Fibroblast of mammary gland (primary cell): ENCODE measurements around the gene PFDN4.

Experiments used
- DNase-seq: peaks from one replicate; pipeline ENCODE4 v3.0.0-alpha.2; 2010; ENCODE audit warnings: low read depth
- H3K4me3 ChIP-seq: 2 replicates; pipeline ENCODE4 v1.5.1; 2011; ENCODE audit warnings: low read depth, mild to moderate bottlenecking, low read length, moderate library complexity; ENCODE audit not compliant: control insufficient read depth
- TF ChIP-seq, protein P1 (sequence below): conservative IDR thresholded peaks from 2 replicates; pipeline ENCODE4 v1.5.1; 2011; ENCODE audit warnings: low read depth, low read length, inconsistent platforms; ENCODE audit not compliant: control insufficient read depth, insufficient read depth

The PFDN4 gene

DNA sequence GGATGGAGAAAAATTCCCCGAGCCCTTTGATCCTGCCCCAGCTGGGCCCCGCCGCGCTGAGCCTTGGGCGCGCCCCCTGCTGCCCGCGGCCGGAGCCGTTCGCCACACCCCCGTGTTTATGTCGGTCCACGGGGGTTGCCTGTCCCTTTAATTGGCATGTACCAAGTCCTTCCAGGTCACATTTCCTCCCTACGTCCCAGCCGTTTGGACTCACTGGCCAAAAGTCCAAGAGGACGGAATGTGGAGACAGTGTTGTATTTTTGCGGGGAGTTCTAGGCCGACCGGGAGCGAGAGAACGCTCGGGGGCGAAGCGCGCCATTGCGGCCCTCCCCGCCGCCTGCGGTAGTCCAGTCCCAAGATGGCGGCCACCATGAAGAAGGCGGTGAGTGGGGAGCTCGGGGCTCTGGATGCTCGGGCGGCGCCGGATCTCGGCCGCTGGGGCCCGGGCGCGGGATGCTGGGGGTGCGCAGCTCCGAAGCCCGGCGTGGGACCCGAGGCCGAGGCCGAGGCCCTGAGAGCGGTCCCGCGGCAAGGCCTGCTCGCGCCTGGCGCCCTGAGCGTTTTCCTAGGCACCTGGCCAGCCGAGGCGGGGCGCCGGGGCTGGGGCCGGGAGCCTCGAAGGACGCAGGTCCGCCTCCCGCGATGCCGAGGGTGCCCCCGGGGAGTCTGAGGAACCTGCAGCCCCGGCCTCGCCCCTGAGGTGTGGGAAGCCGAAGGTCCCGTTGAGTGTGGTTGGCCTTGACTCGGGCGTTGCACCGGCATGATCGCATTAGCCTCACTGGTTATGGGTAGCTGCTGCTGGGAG lies at the start of gene PFDN4:
PFDN4 (plus strand) TSS at position 345 of the 805 bp plus-strand sequence; CDS start at position 359, 14 bp downstream.
- DNase-seq, result peak; percentile 77
- TF ChIP-seq, protein P1, sequence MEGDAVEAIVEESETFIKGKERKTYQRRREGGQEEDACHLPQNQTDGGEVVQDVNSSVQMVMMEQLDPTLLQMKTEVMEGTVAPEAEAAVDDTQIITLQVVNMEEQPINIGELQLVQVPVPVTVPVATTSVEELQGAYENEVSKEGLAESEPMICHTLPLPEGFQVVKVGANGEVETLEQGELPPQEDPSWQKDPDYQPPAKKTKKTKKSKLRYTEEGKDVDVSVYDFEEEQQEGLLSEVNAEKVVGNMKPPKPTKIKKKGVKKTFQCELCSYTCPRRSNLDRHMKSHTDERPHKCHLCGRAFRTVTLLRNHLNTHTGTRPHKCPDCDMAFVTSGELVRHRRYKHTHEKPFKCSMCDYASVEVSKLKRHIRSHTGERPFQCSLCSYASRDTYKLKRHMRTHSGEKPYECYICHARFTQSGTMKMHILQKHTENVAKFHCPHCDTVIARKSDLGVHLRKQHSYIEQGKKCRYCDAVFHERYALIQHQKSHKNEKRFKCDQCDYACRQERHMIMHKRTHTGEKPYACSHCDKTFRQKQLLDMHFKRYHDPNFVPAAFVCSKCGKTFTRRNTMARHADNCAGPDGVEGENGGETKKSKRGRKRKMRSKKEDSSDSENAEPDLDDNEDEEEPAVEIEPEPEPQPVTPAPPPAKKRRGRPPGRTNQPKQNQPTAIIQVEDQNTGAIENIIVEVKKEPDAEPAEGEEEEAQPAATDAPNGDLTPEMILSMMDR, result peak; percentile 49
- peak within 1 kb of the TSS; percentile 85 for H3K4me3 ChIP-seq

DNA sequence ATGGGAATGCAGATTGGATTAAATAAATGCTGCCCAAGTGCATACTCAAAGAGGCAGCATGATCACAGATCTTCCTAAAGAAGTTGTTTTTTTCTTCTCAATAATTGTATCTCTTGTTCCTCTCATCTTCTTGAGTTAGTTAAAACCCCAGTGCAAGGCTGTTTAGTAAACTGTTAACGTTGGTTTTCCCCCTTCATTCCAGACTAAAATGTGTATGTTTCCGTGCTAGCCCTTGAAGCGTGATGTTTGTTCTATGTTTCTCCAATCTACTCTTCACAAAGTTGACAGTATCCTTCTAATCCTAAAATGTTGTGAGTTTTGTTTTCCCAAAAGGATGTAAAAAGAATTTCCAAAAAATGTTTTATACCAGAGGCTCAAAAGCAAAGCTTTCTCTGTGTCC lies 49.7 kb upstream of the PFDN4 start:
- TF ChIP-seq, protein P1, result no peak
- no peak for DNase-seq
- H3K4me3 ChIP-seq, result no peak overlapping the region

GRCh38 chr20:54158856-54159418 lies 49.0 kb upstream of the PFDN4 start:
- TF ChIP-seq, protein P1, result no peak
- no peak for DNase-seq
- H3K4me3 ChIP-seq, result no peak overlapping the region

- DNase-seq, result no peak
- TF ChIP-seq, protein P1, result no peak
Measured at GRCh38 chr20:54160065-54161007, 47.6 kb upstream of the PFDN4 start.

GRCh38 chr20:54161008-54161820 lies 46.7 kb upstream of the PFDN4 start:
- no peak overlapping the region for H3K4me3 ChIP-seq
- TF ChIP-seq, protein P1, result no peak
- DNase-seq, result no peak

More at GRCh38 chr20:54160065-54161007, 47.6 kb upstream of the PFDN4 start:
- H3K4me3 ChIP-seq, result no peak overlapping the region

- TF ChIP-seq, protein P1, result no peak
- DNase-seq, result no peak
- no peak overlapping the region for H3K4me3 ChIP-seq
Measured at GRCh38 chr20:54161821-54162149, 46.1 kb upstream of the PFDN4 start.
